Fibroblast of lung (primary cell): ENCODE data around the gene HSD11B1L. TPM values are rescaled to one million over a fixed set of nuclear protein-coding genes. Genes with fewer than 3 reads are reported as not detected.
"Not testable (repeated sequence)": the region's sequence is repeated elsewhere in the genome, so short reads cannot be mapped to it uniquely, and the experiment has no call there.

Source experiments
- DNase-seq, 2 donors: peaks; one replicate each; pipeline versions ENCODE4 v3.0.0 to v3.0.0-alpha.2; 2010; ENCODE audit warnings: low read depth in 2 of 2
- H2AFZ ChIP-seq: 2 replicates; pipeline ENCODE4 v1.5.1; 2012; ENCODE audit warnings: low read length, control low read depth, inconsistent platforms
- H3K27ac ChIP-seq: 2 replicates; pipeline ENCODE4 v1.5.1; 2011; ENCODE audit warnings: low read length, control low read depth; ENCODE audit not compliant: insufficient read depth
- H3K27me3 ChIP-seq: 2 replicates; pipeline ENCODE4 v1.5.1; 2011; ENCODE audit warnings: mild to moderate bottlenecking, low read length; ENCODE audit not compliant: control insufficient read depth, insufficient read depth
- H3K36me3 ChIP-seq: 2 replicates; pipeline ENCODE4 v1.5.1; 2011; ENCODE audit warnings: low read length; ENCODE audit not compliant: control insufficient read depth, insufficient read depth
- H3K4me1 ChIP-seq: 2 replicates; pipeline ENCODE4 v1.5.1; 2011; ENCODE audit warnings: low read length; ENCODE audit not compliant: control insufficient read depth, insufficient read depth; ENCODE audit errors: extremely low read depth
- H3K4me2 ChIP-seq: 2 replicates; pipeline ENCODE4 v1.5.1; 2011; ENCODE audit warnings: low read length, control low read depth; ENCODE audit not compliant: insufficient read depth; ENCODE audit errors: extremely low read depth
- H3K4me3 ChIP-seq, 4 experiments: fragments of 200-600 bp in 1 of 4; sonication (generic) in 1 of 4; replicated peaks in 1 of 4; 2 replicates each; pipeline ENCODE4 v1.5.1; 2011 to 2016; ENCODE audit warnings: low read length in 4 of 4, low read depth in 3 of 4, mild to moderate bottlenecking in 3 of 4, control low read depth in 2 of 4, inconsistent platforms in 1 of 4, mixed read lengths in 1 of 4; ENCODE audit not compliant: insufficient read depth in 1 of 4; ENCODE audit errors: control extremely low read depth in 1 of 4
- H3K79me2 ChIP-seq: 2 replicates; pipeline ENCODE4 v1.5.1; 2012; ENCODE audit warnings: mild to moderate bottlenecking, low read length, inconsistent platforms; ENCODE audit not compliant: control insufficient read depth, insufficient read depth
- H3K9ac ChIP-seq: 2 replicates; pipeline ENCODE4 v1.5.1; 2011; ENCODE audit warnings: mild to moderate bottlenecking, low read length, control low read depth; ENCODE audit not compliant: insufficient read depth
- H3K9me3 ChIP-seq: 2 replicates; pipeline ENCODE4 v1.5.1; 2012; ENCODE audit warnings: low read depth, low read length; ENCODE audit not compliant: control insufficient read depth, insufficient read depth
- H4K20me1 ChIP-seq: 2 replicates; pipeline ENCODE4 v1.5.1; 2011; ENCODE audit warnings: low read length; ENCODE audit not compliant: control insufficient read depth, insufficient read depth; ENCODE audit errors: extremely low read depth
- CTCF ChIP-seq, 2 donors: IDR thresholded peaks in 1 of 2; conservative IDR thresholded peaks in 1 of 2; 1 replicate in 1 of 2; 2 replicates in 1 of 2; pipeline ENCODE4 v1.5.1; 2011 to 2012; ENCODE audit warnings: low read length in 2 of 2, control low read depth in 1 of 2, inconsistent platforms in 1 of 2, low read depth in 1 of 2, mild to moderate bottlenecking in 1 of 2
- EZH2 ChIP-seq: IDR thresholded peaks from 2 replicates; pipeline ENCODE4 v1.5.1; 2012; ENCODE audit warnings: low read length, control low read depth, mild to moderate bottlenecking; ENCODE audit errors: missing control alignments
- polyA plus RNA-seq, 2 donors: library from polyadenylated mRNA; depleted of rRNA in 1 of 2; stranded (reverse) in 1 of 2; unstranded in 1 of 2; fragments of >200 nt; gene quantifications; 2 replicates each; pipeline ENCODE4 v1.2.1, GENCODE V29; 2011 to 2012; ENCODE audit warnings: missing spikeins in 1 of 2
- total RNA-seq: library from RNA; depleted of rRNA; stranded (reverse); fragments of >200 nt; gene quantifications from 2 replicates; pipeline ENCODE4 v1.2.1, GENCODE V29; 2014

The HSD11B1L gene
- total and polyA plus RNA-seq, 2 donors (not counting 1 experiment from before 2014, with no cell fraction given): 5.1 to 13.0 TPM

DNA sequence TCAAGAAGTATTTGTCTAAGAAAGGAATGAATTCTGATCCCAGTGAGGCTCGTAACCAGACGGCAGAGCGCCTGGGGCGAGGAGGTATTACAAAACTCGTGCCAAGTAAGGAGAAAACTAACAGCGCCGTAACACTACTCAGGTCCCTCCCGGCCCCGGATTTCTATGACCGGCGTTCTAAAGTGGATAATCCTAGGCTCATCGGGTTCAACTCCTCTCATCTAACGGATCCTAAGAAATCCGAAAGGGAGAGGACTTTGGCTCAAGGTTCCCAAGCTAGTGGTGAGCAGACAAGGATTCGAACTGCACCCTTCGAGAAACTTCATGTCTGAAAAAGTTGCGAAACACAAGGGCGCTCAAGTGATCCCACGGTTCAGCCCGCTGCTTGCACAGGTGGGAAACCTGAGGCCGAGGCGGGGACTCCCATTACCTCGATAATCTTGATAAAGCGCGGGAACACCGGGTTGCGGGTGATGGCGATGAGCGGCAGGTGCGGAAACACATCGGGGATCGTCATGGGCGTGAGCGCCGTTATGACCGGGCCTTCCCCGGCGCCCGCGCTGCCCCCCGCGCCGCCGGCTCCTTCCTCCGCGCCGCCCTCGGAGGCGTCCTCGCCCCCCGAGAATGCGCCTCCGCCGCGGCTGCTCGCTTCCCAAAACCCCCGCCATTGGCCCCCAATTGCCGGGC lies 38.6 kb downstream of the HSD11B1L start:
- TF ChIP-seq EZH2 (no peak), CTCF (conservative IDR thresholded peaks at IDR 0.05 in 1 of 2, IDR thresholded peaks at IDR 0.05 in 1 of 2; ENCODE audit: low read depth in 1 of 2, low read length in 2 of 2) (no peak)
- DNase-seq: peak in 1 of 2 donors; percentile 19

GRCh38 chr19:5719961-5720790 lies 39.3 kb downstream of the HSD11B1L start, which contains the start of the genes CATSPERD and LONP1:
Gene CATSPERD, plus strand, starts transcription at chr19:5720637. Its CDS starts 101 bp downstream, at chr19:5720738.
Gene LONP1, minus strand, starts transcription at chr19:5720146. Its CDS starts 14 bp downstream, at chr19:5720132.
- Histone ChIP-seq H3K79me2 (peaks cover 40% of the 10 kb centered on the region), H3K4me1 (peaks cover 9% of the 10 kb centered on the region), H3K27me3 (no peaks in the 10 kb centered on the region), H4K20me1 (no peaks in the 10 kb centered on the region), H2AFZ (peak within 1 kb of the TSS; percentile 98), H3K9ac (peak within 1 kb of the TSS; percentile 81), H3K36me3 (peaks cover 2% of the 10 kb centered on the region), H3K4me3 (peak within 1 kb of the TSS; percentile 71 to 98 (median 88)), H3K9me3 (no peaks in the 10 kb centered on the region), H3K4me2 (peak within 1 kb of the TSS; percentile 97), H3K27ac (peak within 1 kb of the TSS; percentile 92)
- TF ChIP-seq CTCF (conservative IDR thresholded peaks at IDR 0.05 in 1 of 2, IDR thresholded peaks at IDR 0.05 in 1 of 2; ENCODE audit: low read depth in 1 of 2, low read length in 2 of 2): peak; percentile 85 to 86
- no peak for TF ChIP-seq EZH2
- DNase-seq: peak; percentile 98 to 99

More for the DNA sequence above, 38.6 kb downstream of the HSD11B1L start:
- peaks cover 9% of the 10 kb centered on the region for H3K4me1 ChIP-seq
- H4K20me1 ChIP-seq: no peaks in the 10 kb centered on the region
- no peaks in the 10 kb centered on the region for H3K27me3 ChIP-seq
- H3K4me3 ChIP-seq: peak overlapping the region; percentile 71 to 98 (median 88)
- H2AFZ ChIP-seq: no peak overlapping the region
- H3K27ac ChIP-seq: peak overlapping the region; percentile 92
- H3K9ac ChIP-seq: peak overlapping the region; percentile 81
- H3K4me2 ChIP-seq: peak overlapping the region; percentile 89
- peaks cover 2% of the 10 kb centered on the region for H3K36me3 ChIP-seq
- H3K79me2 ChIP-seq: peaks cover 45% of the 10 kb centered on the region
- H3K9me3 ChIP-seq: no peaks in the 10 kb centered on the region

DNA sequence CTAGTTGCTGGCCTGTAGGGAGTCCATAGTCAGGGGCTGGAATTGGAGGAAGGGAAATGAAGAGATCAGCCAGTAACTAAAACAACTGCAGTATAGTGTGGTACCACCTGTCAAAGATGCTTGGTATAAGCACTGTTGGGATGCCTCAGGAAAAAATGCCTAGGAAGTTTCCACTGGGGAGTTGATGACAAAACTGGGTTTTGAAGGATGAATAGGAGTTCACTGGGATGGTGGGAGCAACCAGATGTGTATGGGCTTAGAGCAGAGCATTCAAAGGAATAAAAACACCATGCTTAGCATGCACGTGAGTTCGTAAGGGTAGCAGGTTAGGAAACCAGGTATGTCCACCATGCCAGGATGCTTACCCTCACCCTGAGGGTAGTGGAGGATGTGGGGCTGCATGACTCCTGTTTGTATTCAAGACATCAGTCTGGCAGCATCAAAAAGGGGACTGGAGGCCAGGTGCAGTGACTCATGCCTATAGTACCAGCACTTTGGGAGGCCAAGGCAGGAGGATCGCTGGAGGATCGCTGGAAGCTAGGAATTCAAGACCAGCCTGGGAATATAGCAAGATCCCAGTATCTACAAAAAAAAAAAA lies 46.7 kb downstream of the HSD11B1L start:
- no peak for DNase-seq
- H3K4me3 ChIP-seq: no peak overlapping the region
- no peak overlapping the region for H3K4me2 ChIP-seq
- H3K79me2 ChIP-seq: no peaks in the 10 kb centered on the region
- TF ChIP-seq EZH2 (no peak), CTCF (conservative IDR thresholded peaks at IDR 0.05 in 1 of 2, IDR thresholded peaks at IDR 0.05 in 1 of 2; ENCODE audit: low read depth in 1 of 2, low read length in 2 of 2) (no peak)
- H3K9ac ChIP-seq: no peak overlapping the region
- no peaks in the 10 kb centered on the region for H3K36me3 ChIP-seq
- H3K4me1 ChIP-seq: no peaks in the 10 kb centered on the region
- H3K27ac ChIP-seq: no peak overlapping the region
- no peak overlapping the region for H2AFZ ChIP-seq
- H3K9me3 ChIP-seq: no peaks in the 10 kb centered on the region
- H4K20me1 ChIP-seq: no peaks in the 10 kb centered on the region
- no peaks in the 10 kb centered on the region for H3K27me3 ChIP-seq

- H3K27me3 ChIP-seq, H3K79me2 ChIP-seq, H4K20me1 ChIP-seq, H2AFZ ChIP-seq, H3K27ac ChIP-seq, DNase-seq, H3K4me3 ChIP-seq, H3K4me1 ChIP-seq, H3K4me2 ChIP-seq, H3K9ac ChIP-seq, H3K36me3 ChIP-seq, H3K9me3 ChIP-seq: not testable (repeated sequence)
These were observed 52.3 kb downstream of the HSD11B1L start for GRCh38 chr19:5733172-5733571.
